Fibroblast of lung (primary cell): ENCODE results near the gene ARGLU1. TPM values are rescaled to one million over a fixed set of nuclear protein-coding genes. Genes with fewer than 3 reads are reported as not detected.

Source experiments
- DNase-seq, 2 donors: peaks; one replicate each; pipeline versions ENCODE4 v3.0.0 to v3.0.0-alpha.2; 2010; ENCODE audit warnings: low read depth in 2 of 2
- H2AFZ ChIP-seq: 2 replicates; pipeline ENCODE4 v1.5.1; 2012; ENCODE audit warnings: low read length, control low read depth, inconsistent platforms
- H3K27ac ChIP-seq: 2 replicates; pipeline ENCODE4 v1.5.1; 2011; ENCODE audit warnings: low read length, control low read depth; ENCODE audit not compliant: insufficient read depth
- H3K27me3 ChIP-seq: 2 replicates; pipeline ENCODE4 v1.5.1; 2011; ENCODE audit warnings: mild to moderate bottlenecking, low read length; ENCODE audit not compliant: control insufficient read depth, insufficient read depth
- H3K36me3 ChIP-seq: 2 replicates; pipeline ENCODE4 v1.5.1; 2011; ENCODE audit warnings: low read length; ENCODE audit not compliant: control insufficient read depth, insufficient read depth
- H3K4me1 ChIP-seq: 2 replicates; pipeline ENCODE4 v1.5.1; 2011; ENCODE audit warnings: low read length; ENCODE audit not compliant: control insufficient read depth, insufficient read depth; ENCODE audit errors: extremely low read depth
- H3K4me2 ChIP-seq: 2 replicates; pipeline ENCODE4 v1.5.1; 2011; ENCODE audit warnings: low read length, control low read depth; ENCODE audit not compliant: insufficient read depth; ENCODE audit errors: extremely low read depth
- H3K4me3 ChIP-seq, 4 experiments: fragments of 200-600 bp in 1 of 4; sonication (generic) in 1 of 4; replicated peaks in 1 of 4; 2 replicates each; pipeline ENCODE4 v1.5.1; 2011 to 2016; ENCODE audit warnings: low read length in 4 of 4, low read depth in 3 of 4, mild to moderate bottlenecking in 3 of 4, control low read depth in 2 of 4, inconsistent platforms in 1 of 4, mixed read lengths in 1 of 4; ENCODE audit not compliant: insufficient read depth in 1 of 4; ENCODE audit errors: control extremely low read depth in 1 of 4
- H3K79me2 ChIP-seq: 2 replicates; pipeline ENCODE4 v1.5.1; 2012; ENCODE audit warnings: mild to moderate bottlenecking, low read length, inconsistent platforms; ENCODE audit not compliant: control insufficient read depth, insufficient read depth
- H3K9ac ChIP-seq: 2 replicates; pipeline ENCODE4 v1.5.1; 2011; ENCODE audit warnings: mild to moderate bottlenecking, low read length, control low read depth; ENCODE audit not compliant: insufficient read depth
- H3K9me3 ChIP-seq: 2 replicates; pipeline ENCODE4 v1.5.1; 2012; ENCODE audit warnings: low read depth, low read length; ENCODE audit not compliant: control insufficient read depth, insufficient read depth
- H4K20me1 ChIP-seq: 2 replicates; pipeline ENCODE4 v1.5.1; 2011; ENCODE audit warnings: low read length; ENCODE audit not compliant: control insufficient read depth, insufficient read depth; ENCODE audit errors: extremely low read depth
- CTCF ChIP-seq, 2 donors: IDR thresholded peaks in 1 of 2; conservative IDR thresholded peaks in 1 of 2; 1 replicate in 1 of 2; 2 replicates in 1 of 2; pipeline ENCODE4 v1.5.1; 2011 to 2012; ENCODE audit warnings: low read length in 2 of 2, control low read depth in 1 of 2, inconsistent platforms in 1 of 2, low read depth in 1 of 2, mild to moderate bottlenecking in 1 of 2
- EZH2 ChIP-seq: IDR thresholded peaks from 2 replicates; pipeline ENCODE4 v1.5.1; 2012; ENCODE audit warnings: low read length, control low read depth, mild to moderate bottlenecking; ENCODE audit errors: missing control alignments
- polyA plus RNA-seq, 2 donors: library from polyadenylated mRNA; depleted of rRNA in 1 of 2; stranded (reverse) in 1 of 2; unstranded in 1 of 2; fragments of >200 nt; gene quantifications; 2 replicates each; pipeline ENCODE4 v1.2.1, GENCODE V29; 2011 to 2012; ENCODE audit warnings: missing spikeins in 1 of 2
- total RNA-seq: library from RNA; depleted of rRNA; stranded (reverse); fragments of >200 nt; gene quantifications from 2 replicates; pipeline ENCODE4 v1.2.1, GENCODE V29; 2014

ARGLU1 gene
- total and polyA plus RNA-seq, 2 donors (not counting 1 experiment from before 2014, with no cell fraction given): 45.4 to 45.6 TPM

DNA sequence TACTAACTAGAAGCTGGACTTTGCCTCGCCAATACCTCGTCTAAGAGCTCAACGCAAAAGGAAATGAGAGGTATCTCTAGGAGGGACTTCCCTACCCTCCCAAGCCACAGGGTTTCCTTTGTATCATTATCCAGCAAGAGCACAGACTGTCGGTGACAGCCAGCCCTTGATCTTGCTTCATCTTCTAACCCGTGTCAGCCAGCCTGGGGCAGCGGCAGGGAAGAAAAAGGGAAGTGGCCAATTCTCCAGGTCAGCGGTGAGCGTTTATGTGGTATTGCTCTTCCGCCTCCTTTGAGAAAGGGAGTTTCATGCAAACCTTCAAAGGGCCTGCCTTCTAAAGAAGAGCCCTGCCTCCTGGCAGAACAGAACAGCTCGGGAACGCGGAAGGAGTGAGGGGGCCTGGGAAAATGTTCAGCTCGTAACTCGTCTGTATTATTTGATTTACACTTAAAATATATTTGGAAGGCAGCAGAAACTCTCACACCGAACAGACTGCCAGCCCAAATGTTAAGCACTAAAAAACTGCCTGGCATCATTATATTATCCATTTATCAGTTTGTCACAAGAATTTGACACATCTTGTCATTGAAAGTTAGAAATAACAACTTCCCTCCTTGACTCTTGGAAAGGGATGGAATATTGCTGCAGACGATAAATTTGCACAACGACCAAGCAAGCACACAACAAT is 74.3 kb downstream of the ARGLU1 start:
- no peak for DNase-seq
- Histone ChIP-seq H3K79me2 (no peaks in the 10 kb centered on the region), H2AFZ (no peak overlapping the region), H3K4me3 (no peak overlapping the region), H3K9ac (no peak overlapping the region), H3K4me1 (no peaks in the 10 kb centered on the region), H4K20me1 (no peaks in the 10 kb centered on the region), H3K4me2 (no peak overlapping the region), H3K27ac (no peak overlapping the region), H3K27me3 (no peaks in the 10 kb centered on the region), H3K36me3 (peaks cover 4% of the 10 kb centered on the region), H3K9me3 (no peaks in the 10 kb centered on the region)
- TF ChIP-seq CTCF (conservative IDR thresholded peaks at IDR 0.05 in 1 of 2, IDR thresholded peaks at IDR 0.05 in 1 of 2; ENCODE audit: low read depth in 1 of 2, low read length in 2 of 2) (no peak), EZH2 (no peak)

DNA sequence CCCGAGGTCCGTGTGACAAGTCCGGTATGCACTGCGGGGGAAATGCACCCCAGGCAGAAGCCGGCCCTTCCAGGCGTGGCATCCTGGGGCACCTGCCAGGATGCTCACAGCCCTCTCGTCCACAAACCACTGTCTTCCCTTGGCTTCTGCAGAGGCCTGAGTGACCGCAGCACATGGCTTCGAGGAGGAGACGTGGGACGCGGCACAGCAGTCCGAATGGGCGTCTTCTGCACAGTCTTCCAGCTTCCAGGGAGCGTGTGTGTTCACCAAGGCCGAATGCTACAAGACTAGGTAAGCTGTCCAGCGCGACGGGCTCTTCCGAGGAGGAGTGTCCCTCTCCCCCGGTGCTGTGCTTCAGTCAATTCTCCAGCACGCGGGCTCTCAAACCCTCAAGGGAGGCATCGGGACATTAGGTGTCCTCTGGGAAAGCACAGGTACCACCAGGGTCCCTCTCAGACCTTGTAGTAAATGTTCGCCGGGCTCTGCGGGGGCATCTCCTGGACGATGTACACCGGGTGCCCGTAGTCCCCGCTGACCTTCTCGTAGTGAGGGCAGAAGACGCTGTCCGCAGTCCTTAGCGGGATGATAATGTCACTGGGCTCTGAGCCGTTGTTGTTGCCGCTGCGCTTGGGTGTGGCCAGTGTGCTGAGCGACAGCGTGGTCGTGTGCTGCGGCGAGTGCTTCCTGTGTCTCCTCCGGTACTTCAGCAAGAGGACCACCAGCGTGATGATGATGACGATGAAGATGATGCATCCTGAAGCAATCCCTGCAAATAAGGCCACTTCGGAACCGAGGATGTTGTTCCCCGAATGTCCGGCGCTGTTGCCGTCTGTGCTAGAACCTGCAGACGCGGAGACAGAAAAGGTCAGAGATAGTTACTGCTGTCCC is 75.1 kb downstream of the ARGLU1 start:
- Histone ChIP-seq H3K4me1 (no peaks in the 10 kb centered on the region), H3K4me2 (no peak overlapping the region), H2AFZ (no peak overlapping the region), H3K36me3 (peaks cover 4% of the 10 kb centered on the region), H3K27me3 (no peaks in the 10 kb centered on the region), H3K4me3 (no peak overlapping the region), H3K27ac (no peak overlapping the region), H3K9ac (no peak overlapping the region), H3K9me3 (no peaks in the 10 kb centered on the region), H3K79me2 (no peaks in the 10 kb centered on the region), H4K20me1 (no peaks in the 10 kb centered on the region)
- DNase-seq: no peak
- TF ChIP-seq CTCF (conservative IDR thresholded peaks at IDR 0.05 in 1 of 2, IDR thresholded peaks at IDR 0.05 in 1 of 2; ENCODE audit: low read depth in 1 of 2, low read length in 2 of 2) (no peak), EZH2 (no peak)

DNA sequence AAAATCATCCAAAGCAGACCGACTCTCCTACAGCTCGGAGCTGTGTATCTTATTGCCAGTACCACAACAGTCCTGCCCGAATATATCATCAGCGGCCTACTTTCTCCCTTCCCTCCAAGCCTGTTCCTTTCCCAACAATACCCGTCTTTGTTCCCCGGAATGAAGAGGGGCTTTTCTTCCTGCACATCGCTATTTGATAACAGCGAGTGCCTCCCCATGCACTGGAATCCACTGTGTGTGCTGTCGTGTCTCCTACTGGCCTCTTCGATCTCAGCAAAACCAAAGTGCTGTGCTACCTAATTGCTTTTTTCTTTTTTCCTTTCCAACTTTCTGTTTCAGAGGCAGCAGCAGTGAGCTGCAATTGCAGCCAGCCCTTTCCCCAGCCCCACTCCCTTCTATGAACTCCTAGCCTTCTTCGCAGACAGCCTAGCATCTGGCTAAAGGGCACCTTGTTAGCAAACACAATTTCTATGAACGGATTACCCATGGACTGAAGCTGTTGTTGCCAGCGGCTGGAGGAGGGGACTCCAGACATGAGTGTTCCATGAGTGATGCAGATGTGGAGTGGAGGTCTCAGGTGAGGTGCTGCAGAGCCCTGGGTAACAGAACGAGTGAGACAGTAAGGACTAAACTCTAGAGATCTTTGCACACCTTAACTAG is 75.9 kb downstream of the ARGLU1 start:
- H3K79me2 ChIP-seq: no peaks in the 10 kb centered on the region
- TF ChIP-seq EZH2: no peak
- TF ChIP-seq CTCF (conservative IDR thresholded peaks at IDR 0.05 in 1 of 2, IDR thresholded peaks at IDR 0.05 in 1 of 2; ENCODE audit: low read depth in 1 of 2, low read length in 2 of 2): no peak

More for the DNA sequence above, 75.9 kb downstream of the ARGLU1 start:
- Histone ChIP-seq H3K36me3 (peaks cover 4% of the 10 kb centered on the region), H3K4me3 (no peak overlapping the region), H3K27ac (no peak overlapping the region), H3K9me3 (no peaks in the 10 kb centered on the region), H3K27me3 (no peaks in the 10 kb centered on the region), H4K20me1 (no peaks in the 10 kb centered on the region), H3K9ac (no peak overlapping the region), H3K4me1 (no peaks in the 10 kb centered on the region), H2AFZ (no peak overlapping the region), H3K4me2 (no peak overlapping the region)
- no peak for DNase-seq
